Inflammatory macrophage treated with lipopolysaccharide for 4 hours (primary cell): ENCODE measurements around the gene MADCAM1.
"Not testable (repeated sequence)": the region's sequence is repeated elsewhere in the genome, so short reads cannot be mapped to it uniquely, and the experiment has no call there.

Source experiments
- DNase-seq: peaks from one replicate; pipeline ENCODE4 v3.0.0-alpha.2; 2020

The MADCAM1 gene

DNA sequence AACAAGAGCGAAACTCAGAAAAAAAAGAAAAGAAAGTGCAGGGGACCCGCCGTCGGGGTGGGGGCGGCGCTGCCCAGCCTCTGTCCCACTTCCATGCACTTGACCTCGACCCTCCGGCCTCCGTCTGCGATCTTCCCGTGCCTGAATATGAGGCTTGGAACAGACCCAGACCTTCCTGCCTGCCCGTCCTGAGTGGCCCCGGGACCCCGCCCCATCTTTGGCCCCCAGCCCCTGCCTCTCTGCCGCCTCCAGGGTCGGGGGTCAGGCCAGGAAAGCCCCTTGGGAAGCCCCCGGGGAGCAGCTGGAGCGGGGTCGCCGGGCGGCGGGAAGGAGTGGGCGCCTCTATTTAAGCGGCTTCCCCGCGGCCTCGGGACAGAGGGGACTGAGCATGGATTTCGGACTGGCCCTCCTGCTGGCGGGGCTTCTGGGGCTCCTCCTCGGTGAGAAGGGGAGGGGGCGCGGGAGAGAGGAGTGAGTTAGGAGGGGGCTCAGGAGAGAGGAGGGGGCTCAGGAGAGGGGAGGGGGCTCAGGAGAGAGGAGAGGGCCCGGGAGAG lies at the start of gene MADCAM1:
Gene MADCAM1, plus strand, starts transcription at position 375 of the 554 bp plus-strand sequence. Its CDS starts 14 bp downstream, at position 389.
- no peak for DNase-seq

- no peak for DNase-seq
Observed at GRCh38 chr19:447064-447426, 49.2 kb upstream of the MADCAM1 start.

DNA sequence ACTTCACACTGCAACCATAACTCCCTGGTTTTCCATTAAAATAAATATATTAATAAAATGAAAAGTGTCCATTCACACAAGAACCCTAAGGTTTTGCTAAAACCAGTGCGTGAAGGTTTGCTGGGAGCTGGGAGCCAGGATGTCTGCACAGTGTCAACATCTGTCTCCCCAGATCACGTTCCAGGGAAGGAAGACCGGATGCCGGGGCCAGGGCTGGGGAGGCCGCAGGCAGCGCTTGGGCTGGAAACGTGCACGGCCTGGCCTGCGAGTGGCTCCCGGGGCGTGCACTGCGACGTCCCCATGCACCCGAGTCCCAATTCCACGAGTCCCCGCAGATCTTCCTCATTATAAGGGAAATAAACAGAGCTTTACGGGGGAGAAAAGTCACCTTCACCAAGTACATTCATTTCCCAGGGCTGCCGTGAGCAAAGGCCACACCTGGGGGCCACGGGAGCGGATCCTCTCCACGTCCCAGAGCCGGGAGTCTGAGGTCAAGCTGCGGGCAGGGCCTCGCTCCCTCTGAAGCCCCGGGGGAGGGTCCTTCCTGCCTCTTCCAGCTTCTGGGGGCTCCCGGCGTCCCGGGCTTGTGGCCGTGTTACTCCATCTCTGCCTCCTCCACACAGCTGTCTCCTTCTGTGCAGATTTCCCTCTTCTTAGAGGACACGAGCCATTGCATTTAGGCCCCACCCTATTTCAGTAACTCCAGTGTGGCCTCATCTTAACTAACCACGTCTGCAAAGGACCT lies 48.3 kb upstream of the MADCAM1 start:
- no peak for DNase-seq

DNA sequence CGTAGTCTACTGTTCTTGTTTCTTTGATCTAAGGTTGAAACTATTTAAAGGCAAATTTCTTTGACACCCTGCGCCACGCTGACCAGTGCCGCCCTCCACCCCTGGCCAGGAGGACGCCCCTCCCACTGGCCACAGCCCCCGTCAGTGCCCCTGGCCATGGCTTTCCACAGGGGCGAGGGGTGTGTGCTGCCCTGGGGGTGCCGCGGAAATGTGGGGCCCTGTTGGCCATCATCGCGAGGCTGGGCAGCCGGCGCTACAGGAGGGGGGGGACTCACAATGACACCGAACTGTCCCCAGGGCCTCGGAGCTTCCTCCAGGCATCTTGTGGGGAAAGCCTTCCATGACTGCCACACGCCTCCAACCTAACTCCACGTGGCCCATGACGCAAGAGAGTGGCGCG lies 46.4 kb upstream of the MADCAM1 start:
- DNase-seq: no peak

- not testable (repeated sequence) for DNase-seq
Observed at GRCh38 chr19:450912-451481, 45.3 kb upstream of the MADCAM1 start.

- DNase-seq: no peak
Observed at GRCh38 chr19:452829-453228, 43.5 kb upstream of the MADCAM1 start.

DNA sequence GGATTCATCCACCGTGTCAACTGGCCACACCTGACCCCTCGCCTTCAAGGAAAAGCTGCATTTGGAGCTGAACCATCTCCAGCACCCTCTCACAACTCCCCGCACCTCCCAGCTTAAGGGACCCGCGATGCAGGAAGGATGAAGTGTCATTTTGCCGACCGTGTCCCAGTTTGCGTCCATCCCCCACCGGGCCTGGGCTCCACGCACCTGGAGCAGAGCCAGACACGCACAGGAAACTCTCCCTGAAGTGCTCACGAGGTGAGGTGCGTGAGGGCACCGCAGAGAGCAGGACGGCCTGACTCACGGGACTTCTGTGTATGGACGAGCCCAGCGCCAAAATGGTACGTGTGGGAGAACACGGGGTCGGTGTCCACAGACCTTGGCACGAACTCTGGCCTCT lies 42.7 kb upstream of the MADCAM1 start:
- no peak for DNase-seq

DNA sequence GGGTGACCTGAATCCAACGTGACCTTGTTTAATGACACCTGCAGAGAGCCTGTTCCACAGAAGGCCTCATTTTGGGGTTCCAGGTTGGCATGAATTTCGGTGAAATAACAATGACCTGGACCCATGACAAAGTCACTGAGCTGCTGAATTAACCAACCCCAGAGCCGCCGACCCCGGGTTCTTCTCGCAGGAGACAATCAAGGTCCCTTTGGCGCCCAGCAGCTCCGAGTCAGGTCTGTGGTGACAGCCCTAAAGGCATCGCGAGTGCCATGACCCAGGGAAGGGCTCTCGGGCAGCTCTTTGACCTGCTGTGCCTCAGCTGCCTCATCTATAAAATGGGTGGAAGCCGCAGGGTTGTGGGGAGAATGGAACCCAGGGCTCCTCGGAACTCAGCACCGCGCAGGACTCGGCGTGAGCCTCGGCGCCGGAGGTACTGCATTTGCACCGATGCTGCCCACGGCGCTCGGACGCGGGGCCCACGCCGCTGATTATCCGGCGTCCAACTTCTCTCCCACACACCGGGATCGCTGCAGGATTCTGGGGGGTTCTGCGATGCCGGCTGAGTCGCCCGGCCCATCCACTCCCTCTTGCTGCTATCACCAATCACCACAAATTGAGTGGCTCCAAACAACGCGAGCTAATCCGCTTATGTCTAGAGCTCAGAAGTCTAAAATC lies 41.1 kb upstream of the MADCAM1 start:
- no peak for DNase-seq

DNA sequence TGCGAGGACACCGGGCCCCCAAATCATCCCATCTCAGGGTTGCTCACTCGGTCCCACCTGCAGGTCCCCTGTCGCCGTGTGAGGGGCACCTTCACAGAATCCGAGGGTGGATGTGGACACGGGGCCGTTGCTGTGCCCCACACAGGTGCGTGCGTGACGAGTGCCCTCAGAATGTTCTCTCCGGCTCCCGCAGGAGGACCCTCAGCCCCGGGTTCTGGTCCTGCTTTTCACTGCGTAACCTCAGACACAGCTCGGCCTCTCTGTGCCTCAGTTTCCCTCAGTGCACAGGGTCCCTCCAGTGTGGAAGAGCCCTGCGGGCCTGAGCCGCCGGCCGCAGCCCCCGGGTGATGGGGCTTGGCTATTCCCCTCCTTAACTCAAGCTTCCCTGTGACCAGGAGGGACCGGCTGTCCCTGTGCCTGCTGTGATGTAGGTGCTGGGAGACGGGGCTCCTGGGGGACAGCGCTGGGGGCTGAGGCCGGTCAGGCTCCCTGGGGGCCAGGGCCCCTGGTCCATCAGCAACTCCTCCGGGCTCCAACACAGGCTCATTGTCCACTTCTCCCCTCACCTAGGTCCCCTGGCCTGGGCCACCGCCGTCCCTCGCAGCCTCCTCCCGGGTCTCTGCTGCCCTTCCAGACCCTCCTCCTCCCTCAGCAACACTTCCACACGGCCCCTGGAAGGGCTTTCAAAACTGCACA lies 40.3 kb upstream of the MADCAM1 start:
- no peak for DNase-seq

DNA sequence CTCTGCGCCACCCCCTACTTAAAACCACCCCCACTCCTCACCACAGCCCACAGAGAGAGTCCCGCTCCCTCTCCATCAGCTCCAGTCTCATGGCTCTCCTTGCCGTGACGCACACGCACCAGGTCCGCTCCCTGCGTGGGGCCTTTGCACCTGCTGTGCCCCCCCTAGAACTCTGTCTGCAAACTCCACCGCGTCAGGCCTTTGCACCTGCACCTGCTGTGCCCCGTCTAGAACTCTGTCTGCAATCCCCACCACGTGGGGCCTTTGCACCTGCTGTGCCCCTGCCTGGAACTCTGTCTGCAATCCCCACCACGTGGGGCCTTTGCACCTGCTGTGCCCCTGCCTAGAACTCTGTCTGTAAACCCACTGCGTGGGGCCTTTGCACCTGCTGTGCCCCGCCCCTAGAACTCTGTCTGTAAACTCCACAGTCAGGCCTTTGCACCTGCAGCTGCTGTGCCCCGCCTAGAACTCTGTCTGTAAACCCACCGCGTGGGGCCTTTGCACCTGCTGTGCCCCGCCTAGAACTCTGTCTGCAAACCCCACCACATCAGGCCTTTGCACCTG lies 39.7 kb upstream of the MADCAM1 start:
- DNase-seq: no peak

GRCh38 chr19:457636-458035 lies 38.6 kb upstream of the MADCAM1 start:
- no peak for DNase-seq

DNA sequence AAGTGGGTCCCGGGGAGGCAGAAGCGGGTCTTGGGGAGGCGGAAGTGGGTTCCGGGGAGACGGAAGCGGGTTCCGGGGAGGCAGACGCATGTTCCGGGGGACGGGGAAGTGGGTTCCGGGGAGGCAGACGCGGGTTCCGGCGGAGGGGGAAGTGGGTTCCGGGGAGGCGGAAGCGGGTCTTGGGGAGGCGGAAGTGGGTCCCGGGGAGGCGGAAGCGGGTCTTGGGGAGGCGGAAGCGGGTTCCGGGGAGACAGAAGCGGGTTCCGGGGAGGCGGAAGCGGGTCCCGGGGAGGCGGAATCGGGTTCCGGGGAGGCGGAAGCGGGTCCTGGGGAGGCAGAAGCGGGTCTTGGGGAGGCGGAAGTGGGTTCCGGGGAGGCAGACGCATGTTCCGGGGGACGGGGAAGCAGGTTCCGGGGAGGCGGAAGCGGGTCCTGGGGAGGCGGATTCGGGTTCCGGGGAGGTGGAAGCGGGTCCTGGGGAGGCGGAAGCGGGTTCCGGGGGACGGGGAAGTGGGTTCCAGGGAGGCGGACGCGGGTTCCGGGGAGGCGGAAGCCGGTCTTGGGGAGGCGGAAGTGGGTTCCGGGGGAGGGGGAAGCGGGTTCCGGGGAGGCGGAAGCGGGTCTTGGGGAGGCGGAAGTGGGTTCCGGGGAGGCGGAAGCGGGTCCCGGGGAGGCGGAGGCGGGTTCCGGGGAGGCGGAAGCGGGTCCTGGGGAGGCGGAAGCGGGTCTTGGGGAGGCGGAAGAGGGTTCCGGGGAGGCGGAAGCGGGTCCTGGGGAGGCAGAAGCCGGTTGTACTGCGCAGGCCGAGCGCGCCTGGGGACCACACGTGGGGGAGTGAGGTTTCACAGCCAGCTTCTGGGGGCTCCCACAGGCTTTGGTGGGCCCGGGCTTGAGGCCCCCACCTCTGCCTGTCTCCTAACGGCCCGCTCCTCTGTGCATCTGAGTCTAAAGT lies 37.9 kb upstream of the MADCAM1 start:
- no peak for DNase-seq

GRCh38 chr19:459724-460511 lies 36.4 kb upstream of the MADCAM1 start:
- no peak for DNase-seq

DNA sequence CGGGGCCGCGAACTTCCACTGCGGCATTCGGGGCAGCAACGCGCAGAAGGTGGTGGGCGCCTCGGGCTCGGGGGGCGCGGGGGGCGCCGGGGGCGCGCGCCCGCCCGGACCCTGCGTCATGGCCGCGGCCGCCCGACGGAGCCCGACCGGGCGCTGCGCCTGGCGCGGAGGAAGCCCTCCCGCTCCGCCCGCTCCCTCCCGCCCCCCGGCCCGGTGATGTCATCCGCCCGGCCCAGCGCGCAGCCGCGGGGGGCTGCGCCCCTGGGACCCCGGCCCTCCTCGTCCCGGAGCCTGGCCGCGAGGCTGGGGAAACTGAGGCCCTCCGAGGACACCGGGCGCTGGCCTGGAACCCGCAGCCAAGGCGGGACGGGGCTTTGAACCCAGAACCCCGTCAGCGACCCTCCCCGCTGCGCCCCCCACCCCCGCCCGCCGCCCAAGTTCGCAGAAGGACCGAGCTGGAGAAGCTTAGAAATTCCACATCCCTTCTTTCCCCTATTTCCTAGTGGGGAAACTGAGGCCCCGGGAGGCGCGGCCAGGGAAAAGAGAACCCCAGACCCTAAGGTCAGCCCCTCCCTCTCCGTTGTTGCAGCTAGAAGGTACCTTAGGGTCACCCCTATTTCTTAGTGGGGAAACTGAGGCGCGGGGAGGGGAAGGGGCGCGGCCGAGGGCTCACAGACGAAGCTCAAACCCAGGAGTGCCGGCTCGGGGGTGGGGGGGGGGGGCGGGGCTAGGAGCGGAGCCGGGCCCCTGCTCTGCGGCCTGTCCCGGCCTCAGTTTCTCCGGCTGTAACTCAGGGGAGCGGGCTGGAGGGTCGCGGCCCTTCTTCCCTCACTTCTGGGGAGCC lies 35.2 kb upstream of the MADCAM1 start, which contains the start of gene SHC2:
Gene SHC2, minus strand, starts transcription at position 157 of the 844 bp plus-strand sequence. Its CDS starts 37 bp downstream, at position 120.
- DNase-seq: no peak

DNA sequence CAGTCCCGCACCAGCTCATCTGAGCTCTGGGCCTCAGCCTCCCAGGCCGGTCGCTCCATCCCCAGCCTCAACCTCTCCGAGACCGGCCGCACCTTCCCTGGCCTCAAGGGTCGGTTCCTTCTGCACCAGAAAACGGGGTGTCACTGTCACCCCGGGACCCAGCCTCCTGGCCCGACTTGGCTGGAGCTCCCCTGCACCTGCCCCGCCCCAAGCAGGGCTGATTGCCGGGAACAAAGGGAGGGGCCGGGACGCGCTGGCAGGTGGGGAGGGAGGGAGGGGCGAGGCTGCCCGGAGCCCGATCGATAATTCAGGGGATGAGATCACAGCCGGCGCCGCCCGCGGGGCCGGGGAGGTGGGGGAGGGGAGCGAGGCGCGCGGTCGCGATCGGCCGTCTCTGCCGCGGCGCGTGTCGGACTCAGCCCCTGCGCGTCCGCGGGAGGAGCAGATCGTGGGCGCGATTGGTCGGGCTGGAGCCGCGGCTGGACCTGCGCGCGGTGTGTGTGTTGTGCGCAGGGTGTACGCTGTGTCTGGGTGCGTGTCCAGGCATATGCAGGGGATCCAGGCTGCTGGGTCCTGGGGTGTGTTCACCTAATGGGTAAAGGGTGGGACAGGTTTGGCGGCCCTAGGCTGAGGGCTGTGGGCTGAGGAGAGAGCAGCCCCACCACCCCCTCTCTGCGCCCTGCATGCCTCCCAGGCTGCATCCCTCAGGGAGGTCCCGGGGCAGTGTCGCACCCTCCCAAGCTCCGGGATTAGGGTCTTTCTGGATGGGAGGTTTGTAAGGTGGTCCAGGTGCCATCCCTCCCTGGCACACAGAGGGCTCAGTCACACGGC lies 34.4 kb upstream of the MADCAM1 start:
- DNase-seq: no peak

- no peak for DNase-seq
Observed at GRCh38 chr19:463483-464207, 32.6 kb upstream of the MADCAM1 start.

GRCh38 chr19:464208-464545 lies 32.1 kb upstream of the MADCAM1 start:
- no peak for DNase-seq
